Smooth muscle cell (in vitro differentiated cells): Measurements from ENCODE around the gene KRTAP12-4. TPM values are rescaled to one million over a fixed set of nuclear protein-coding genes. Genes with fewer than 3 reads are reported as not detected.

Experiments
- DNase-seq: peaks from one replicate; lab custom pipeline; 2025; ENCODE audit not compliant: unreplicated experiment; lab: John Stamatoyannopoulos, UW
- H2AFZ ChIP-seq: fragments of 200-600 bp; sonication (generic); 2 replicates; pipeline ENCODE4 v1.6.0; 2016; ENCODE audit warnings: antibody characterized with exemption, low read depth, mild to moderate bottlenecking
- H3F3A ChIP-seq: fragments of 200-600 bp; sonication (generic); 2 replicates; pipeline ENCODE4 v1.6.0; 2017; ENCODE audit warnings: antibody characterized with exemption, low read depth
- H3K27ac ChIP-seq: fragments of 200-600 bp; sonication (generic); 2 replicates; pipeline ENCODE4 v1.5.1; 2016; ENCODE audit warnings: low read depth, mild to moderate bottlenecking
- H3K27me3 ChIP-seq: fragments of 200-600 bp; sonication (generic); 2 replicates; pipeline ENCODE4 v1.6.1; 2016; ENCODE audit warnings: low read depth, mild to moderate bottlenecking
- H3K36me3 ChIP-seq: fragments of 200-600 bp; sonication (generic); 2 replicates; pipeline ENCODE4 v1.5.1; 2016; ENCODE audit warnings: low read depth
- H3K4me1 ChIP-seq: fragments of 200-600 bp; sonication (generic); 2 replicates; pipeline ENCODE4 v1.5.1; 2016; ENCODE audit warnings: low read depth
- H3K4me2 ChIP-seq: fragments of 200-600 bp; sonication (generic); 2 replicates; pipeline ENCODE4 v1.6.0; 2016; ENCODE audit warnings: mild to moderate bottlenecking
- H3K4me3 ChIP-seq: fragments of 200-600 bp; sonication (generic); 2 replicates; pipeline ENCODE4 v1.5.1; 2016; ENCODE audit warnings: mild to moderate bottlenecking
- H3K79me2 ChIP-seq: fragments of 200-600 bp; sonication (generic); 2 replicates; pipeline ENCODE4 v1.6.0; 2016; ENCODE audit warnings: low read depth, mild to moderate bottlenecking
- H3K9ac ChIP-seq: fragments of 200-600 bp; sonication (generic); 2 replicates; pipeline ENCODE4 v1.6.0; 2016; ENCODE audit warnings: low read depth
- H3K9me3 ChIP-seq: fragments of 200-600 bp; sonication (generic); replicated peaks from 2 replicates; pipeline ENCODE4 v1.5.1; 2016; ENCODE audit warnings: low read depth
- H4K20me1 ChIP-seq: fragments of 200-600 bp; sonication (generic); 2 replicates; pipeline ENCODE4 v1.6.0; 2016; ENCODE audit warnings: low read depth
- CTCF ChIP-seq: fragments of 200-600 bp; sonication (generic); IDR thresholded peaks from 2 replicates; pipeline ENCODE4 v1.5.1; 2017; ENCODE audit warnings: borderline replicate concordance, mild to moderate bottlenecking, antibody characterized with exemption; ENCODE audit not compliant: insufficient read depth, poor library complexity, severe bottlenecking
- WGBS: methylation state at CpG from one replicate; pipeline ENCODE4 v1.1.7; 2016; ENCODE audit warnings: low lambda C conversion rate; 5-methylcytosine and 5-hydroxymethylcytosine counted together
- polyA plus RNA-seq: library from polyadenylated mRNA; unstranded; fragments of >200 nt; fragmentation: Nextera tagmentation; extraction: Ambion mirVana; gene quantifications from 2 replicates; pipeline ENCODE4 v1.2.1, GENCODE V29; 2016
- total RNA-seq: library from RNA; depleted of rRNA; stranded (reverse); fragments of >200 nt; gene quantifications from 2 replicates; pipeline ENCODE4 v1.2.3, GENCODE V29; 2014

The KRTAP12-4 gene
- total and polyA plus RNA-seq, 2 experiments from 2014 or later, result not detected

- no peak for TF ChIP-seq CTCF
- Histone ChIP-seq H3K36me3 (no peaks in the 10 kb centered on the region), H4K20me1 (no peaks in the 10 kb centered on the region), H3K27me3 (no peaks in the 10 kb centered on the region), H3K4me2 (no peak within 1 kb of the TSS), H3K9ac (no peak within 1 kb of the TSS), H3K4me3 (no peak within 1 kb of the TSS), H3K27ac (no peak within 1 kb of the TSS), H3K4me1 (no peaks in the 10 kb centered on the region), H3K9me3 (no peaks in the 10 kb centered on the region), H3F3A (no peaks in the 10 kb centered on the region), H3K79me2 (no peaks in the 10 kb centered on the region), H2AFZ (no peak within 1 kb of the TSS)
- DNase-seq, result no peak
- WGBS, result 96% methylated on average over 7 of the region's 7 CpGs
Measured at GRCh38 chr21:44626673-44627143, 27.8 kb downstream of the KRTAP12-4 start, which contains the start of gene KRTAP10-9. Gene KRTAP10-9 (plus strand): TSS chr21:44627093. CDS start chr21:44627172, 79 bp downstream.

GRCh38 chr21:44626262-44626661 lies 28.2 kb downstream of the KRTAP12-4 start:
- Histone ChIP-seq H3K4me1 (no peaks in the 10 kb centered on the region), H3K9ac (no peak overlapping the region), H2AFZ (no peak overlapping the region), H3K27ac (no peak overlapping the region), H3F3A (no peaks in the 10 kb centered on the region), H3K4me2 (no peak overlapping the region), H3K79me2 (no peaks in the 10 kb centered on the region), H3K36me3 (no peaks in the 10 kb centered on the region), H4K20me1 (no peaks in the 10 kb centered on the region), H3K4me3 (no peak overlapping the region), H3K9me3 (no peaks in the 10 kb centered on the region), H3K27me3 (no peaks in the 10 kb centered on the region)
- TF ChIP-seq CTCF, result no peak
- WGBS, result 93% methylated on average over 10 of the region's 10 CpGs
- DNase-seq, result no peak

- Histone ChIP-seq H3K4me1 (no peaks in the 10 kb centered on the region), H3K4me3 (no peak overlapping the region), H3K9ac (no peak overlapping the region), H4K20me1 (no peaks in the 10 kb centered on the region), H3K79me2 (no peaks in the 10 kb centered on the region), H3K27me3 (no peaks in the 10 kb centered on the region), H3F3A (no peaks in the 10 kb centered on the region), H3K4me2 (no peak overlapping the region), H3K36me3 (no peaks in the 10 kb centered on the region), H3K27ac (no peak overlapping the region), H2AFZ (no peak overlapping the region), H3K9me3 (no peaks in the 10 kb centered on the region)
- no peak for DNase-seq
- 98% methylated on average over 7 of the region's 7 CpGs for WGBS
- no peak for TF ChIP-seq CTCF
Measured at GRCh38 chr21:44625756-44626155, 28.7 kb downstream of the KRTAP12-4 start.

- Histone ChIP-seq H3K36me3 (no peaks in the 10 kb centered on the region), H3K79me2 (no peaks in the 10 kb centered on the region), H3F3A (no peaks in the 10 kb centered on the region), H4K20me1 (no peaks in the 10 kb centered on the region), H3K4me2 (no peak overlapping the region), H3K4me3 (no peak overlapping the region), H3K9me3 (no peaks in the 10 kb centered on the region), H3K27me3 (no peaks in the 10 kb centered on the region), H2AFZ (no peak overlapping the region), H3K9ac (no peak overlapping the region), H3K4me1 (no peaks in the 10 kb centered on the region), H3K27ac (no peak overlapping the region)
- TF ChIP-seq CTCF, result no peak
- DNase-seq, result no peak
Measured at GRCh38 chr21:44623575-44623974, 30.9 kb downstream of the KRTAP12-4 start.
